Endothelial cell (in vitro differentiated cells): ENCODE results near the gene RAB22A. TPM values are rescaled to one million over a fixed set of nuclear protein-coding genes. Genes with fewer than 3 reads are reported as not detected.

Source experiments
- DNase-seq: peaks from one replicate; pipeline ENCODE4 v3.0.0; 2021; ENCODE audit warnings: low spot score
- H3K27ac Mint-ChIP-seq: one replicate; pipeline ENCODE4 v1.8.0; 2021; ENCODE audit warnings: mixed read lengths, inconsistent platforms; ENCODE audit not compliant: unreplicated experiment
- H3K27me3 Mint-ChIP-seq: one replicate; pipeline ENCODE4 v1.8.0; 2021; ENCODE audit warnings: mild to moderate bottlenecking, moderate library complexity, mixed read lengths, inconsistent platforms; ENCODE audit not compliant: unreplicated experiment
- H3K36me3 Mint-ChIP-seq: one replicate; pipeline ENCODE4 v1.8.0; 2021; ENCODE audit warnings: mild to moderate bottlenecking, low read depth, mixed read lengths, inconsistent platforms; ENCODE audit not compliant: unreplicated experiment
- H3K4me1 Mint-ChIP-seq: one replicate; pipeline ENCODE4 v1.8.0; 2021; ENCODE audit warnings: mild to moderate bottlenecking, mixed read lengths, inconsistent platforms; ENCODE audit not compliant: unreplicated experiment
- H3K4me3 Mint-ChIP-seq: one replicate; pipeline ENCODE4 v1.8.0; 2021; ENCODE audit warnings: mild to moderate bottlenecking, mixed read lengths, inconsistent platforms; ENCODE audit not compliant: unreplicated experiment
- H3K9me3 Mint-ChIP-seq: one replicate; pipeline ENCODE4 v1.8.0; 2021; ENCODE audit warnings: mixed read lengths, inconsistent platforms; ENCODE audit not compliant: unreplicated experiment
- total RNA-seq: library from RNA; stranded (reverse); fragmentation: NEBNext Ultra II Directional; extraction: Animal tissue kit (Norgen Biotek cat#: 25700); gene quantifications from one replicate; pipeline ENCODE4 v1.2.1, GENCODE V29; 2021; ENCODE audit not compliant: unreplicated experiment
- TF ChIP-seq, protein P1 (sequence below): fragments of 200-600 bp; sonication (generic); IDR thresholded peaks from one replicate; pipeline ENCODE4 v1.5.0; 2021; ENCODE audit warnings: antibody characterized with exemption; ENCODE audit not compliant: unreplicated experiment

The RAB22A gene
- total RNA-seq, 1 donor from 2014 or later, result 14.2 TPM

- H3K27ac Mint-ChIP-seq, result no peak overlapping the region
- DNase-seq, result no peak
Measured at GRCh38 chr20:58328836-58329235, 19.3 kb downstream of the RAB22A start.

DNA sequence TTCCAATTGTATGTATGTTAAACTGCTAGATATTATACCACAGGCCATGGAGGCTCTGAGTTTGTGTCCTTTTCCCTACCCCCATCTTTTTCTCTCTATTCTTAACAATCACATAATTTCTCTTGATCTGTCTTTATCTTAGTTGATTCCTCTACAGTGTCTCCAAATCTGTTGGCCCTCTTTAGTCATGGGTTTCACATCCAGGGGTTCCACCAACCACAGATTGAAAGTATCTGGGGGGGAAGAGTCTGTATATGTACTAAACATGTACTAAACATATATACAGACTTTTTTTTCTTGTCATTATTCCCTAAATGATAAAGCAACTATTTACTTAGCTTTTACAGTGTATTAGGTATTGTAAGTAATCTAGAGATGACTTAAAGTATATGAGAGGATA is 20.2 kb downstream of the RAB22A start:
- H3K4me3 Mint-ChIP-seq, result no peak overlapping the region
- H3K27ac Mint-ChIP-seq, result no peak overlapping the region
- DNase-seq, result no peak
- H3K36me3 Mint-ChIP-seq, result no peaks in the 10 kb centered on the region
- H3K9me3 Mint-ChIP-seq, result no peaks in the 10 kb centered on the region
- H3K4me1 Mint-ChIP-seq, result no peaks in the 10 kb centered on the region
- no peaks in the 10 kb centered on the region for H3K27me3 Mint-ChIP-seq
- TF ChIP-seq, protein P1, sequence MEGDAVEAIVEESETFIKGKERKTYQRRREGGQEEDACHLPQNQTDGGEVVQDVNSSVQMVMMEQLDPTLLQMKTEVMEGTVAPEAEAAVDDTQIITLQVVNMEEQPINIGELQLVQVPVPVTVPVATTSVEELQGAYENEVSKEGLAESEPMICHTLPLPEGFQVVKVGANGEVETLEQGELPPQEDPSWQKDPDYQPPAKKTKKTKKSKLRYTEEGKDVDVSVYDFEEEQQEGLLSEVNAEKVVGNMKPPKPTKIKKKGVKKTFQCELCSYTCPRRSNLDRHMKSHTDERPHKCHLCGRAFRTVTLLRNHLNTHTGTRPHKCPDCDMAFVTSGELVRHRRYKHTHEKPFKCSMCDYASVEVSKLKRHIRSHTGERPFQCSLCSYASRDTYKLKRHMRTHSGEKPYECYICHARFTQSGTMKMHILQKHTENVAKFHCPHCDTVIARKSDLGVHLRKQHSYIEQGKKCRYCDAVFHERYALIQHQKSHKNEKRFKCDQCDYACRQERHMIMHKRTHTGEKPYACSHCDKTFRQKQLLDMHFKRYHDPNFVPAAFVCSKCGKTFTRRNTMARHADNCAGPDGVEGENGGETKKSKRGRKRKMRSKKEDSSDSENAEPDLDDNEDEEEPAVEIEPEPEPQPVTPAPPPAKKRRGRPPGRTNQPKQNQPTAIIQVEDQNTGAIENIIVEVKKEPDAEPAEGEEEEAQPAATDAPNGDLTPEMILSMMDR, result no peak

More at GRCh38 chr20:58328836-58329235, 19.3 kb downstream of the RAB22A start:
- H3K4me1 Mint-ChIP-seq, result no peaks in the 10 kb centered on the region
- TF ChIP-seq, protein P1, result no peak
- H3K4me3 Mint-ChIP-seq, result no peak overlapping the region
- H3K9me3 Mint-ChIP-seq, result no peaks in the 10 kb centered on the region
- H3K36me3 Mint-ChIP-seq, result no peaks in the 10 kb centered on the region
- no peaks in the 10 kb centered on the region for H3K27me3 Mint-ChIP-seq

- Mint-ChIP-seq H3K9me3 (no peaks in the 10 kb centered on the region), H3K27ac (no peak overlapping the region), H3K4me1 (peaks cover 3% of the 10 kb centered on the region), H3K27me3 (no peaks in the 10 kb centered on the region), H3K4me3 (no peak overlapping the region), H3K36me3 (no peaks in the 10 kb centered on the region)
- DNase-seq, result no peak
- TF ChIP-seq, protein P1, result no peak
Measured at GRCh38 chr20:58330249-58330648, 20.7 kb downstream of the RAB22A start.

GRCh38 chr20:58330687-58331086 is 21.2 kb downstream of the RAB22A start:
- H3K27me3 Mint-ChIP-seq, result no peaks in the 10 kb centered on the region
- no peak for DNase-seq
- H3K9me3 Mint-ChIP-seq, result no peaks in the 10 kb centered on the region
- no peak overlapping the region for H3K4me3 Mint-ChIP-seq
- H3K36me3 Mint-ChIP-seq, result no peaks in the 10 kb centered on the region
- peaks cover 6% of the 10 kb centered on the region for H3K4me1 Mint-ChIP-seq
- TF ChIP-seq, protein P1, result no peak
- H3K27ac Mint-ChIP-seq, result no peak overlapping the region

DNA sequence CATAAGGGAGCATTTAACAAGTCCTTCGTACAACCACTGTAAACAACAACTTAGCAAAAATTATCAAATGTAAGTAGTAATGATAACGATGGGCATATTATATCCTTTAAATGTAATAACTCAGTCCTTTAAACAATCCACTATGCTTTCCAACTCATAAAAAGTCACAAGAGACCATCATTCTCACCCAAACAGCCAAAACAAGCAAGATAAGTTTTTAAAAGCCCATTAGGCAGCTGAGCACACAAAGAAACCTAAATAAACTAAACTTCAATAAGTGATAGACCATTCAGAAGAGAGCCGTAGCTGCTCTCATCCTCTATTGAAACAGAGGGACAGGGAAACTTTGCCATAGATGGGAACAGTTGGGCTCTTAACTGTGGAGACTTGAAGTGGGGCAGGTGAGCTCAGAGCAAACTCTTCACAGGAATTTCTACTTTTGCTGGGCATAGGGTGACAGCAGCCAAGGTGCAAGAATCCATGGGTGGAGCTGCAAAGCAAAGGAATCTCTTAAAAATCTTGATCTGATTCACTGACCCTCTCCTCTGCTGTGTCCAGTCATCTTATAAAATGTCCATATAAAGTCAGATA is 22.5 kb downstream of the RAB22A start:
- no peaks in the 10 kb centered on the region for H3K36me3 Mint-ChIP-seq
- peaks cover 1% of the 10 kb centered on the region for H3K27me3 Mint-ChIP-seq
- peaks cover 7% of the 10 kb centered on the region for H3K4me1 Mint-ChIP-seq
- no peak overlapping the region for H3K27ac Mint-ChIP-seq
- no peak overlapping the region for H3K4me3 Mint-ChIP-seq
- TF ChIP-seq, protein P1, result no peak
- no peak for DNase-seq
- no peaks in the 10 kb centered on the region for H3K9me3 Mint-ChIP-seq
